ENCODE measurements around the gene SCUBE2.

Gene SCUBE2

GRCh38 chr11:9138133-9138453, 46.7 kb upstream of the SCUBE2 start:
- no peak overlapping the region for H3K9ac ChIP-seq
- H3K4me3 ChIP-seq (IDR thresholded peaks at IDR 0.05; ENCODE audit: insufficient read depth, low read depth, low read length): no peak overlapping the region
- peak; percentile 45 for TF ChIP-seq CTCF (conservative IDR thresholded peaks at IDR 0.05; ENCODE audit: low read depth, low read length)
- H3K79me2 ChIP-seq (ENCODE audit: insufficient read depth, low read depth): no peaks in the 10 kb centered on the region
- no peak overlapping the region for H3K27ac ChIP-seq
- H3K36me3 ChIP-seq (ENCODE audit: insufficient read depth): no peaks in the 10 kb centered on the region
- no peak overlapping the region for H3K4me2 ChIP-seq
- H4K20me1 ChIP-seq (ENCODE audit: insufficient read depth): no peaks in the 10 kb centered on the region
- no peaks in the 10 kb centered on the region for H3K27me3 ChIP-seq (ENCODE audit: insufficient read depth, low read depth)
- no peak overlapping the region for H2AFZ ChIP-seq (ENCODE audit: low read depth)
- H3K4me1 ChIP-seq (ENCODE audit: low read depth, poor library complexity, severe bottlenecking): peaks cover 3% of the 10 kb centered on the region

GRCh38 chr11:9137293-9138132, 46.1 kb upstream of the SCUBE2 start:
- Histone ChIP-seq H3K27ac (no peak overlapping the region), H3K27me3 (ENCODE audit: insufficient read depth, low read depth) (no peaks in the 10 kb centered on the region), H3K4me3 (IDR thresholded peaks at IDR 0.05; ENCODE audit: insufficient read depth, low read depth, low read length) (no peak overlapping the region), H4K20me1 (ENCODE audit: insufficient read depth) (no peaks in the 10 kb centered on the region), H3K9ac (no peak overlapping the region), H3K79me2 (ENCODE audit: insufficient read depth, low read depth) (no peaks in the 10 kb centered on the region), H2AFZ (ENCODE audit: low read depth) (no peak overlapping the region), H3K4me2 (no peak overlapping the region), H3K36me3 (ENCODE audit: insufficient read depth) (no peaks in the 10 kb centered on the region), H3K4me1 (ENCODE audit: low read depth, poor library complexity, severe bottlenecking) (peaks cover 3% of the 10 kb centered on the region)
- peak; percentile 90 for TF ChIP-seq CTCF (conservative IDR thresholded peaks at IDR 0.05; ENCODE audit: low read depth, low read length)

- no peak overlapping the region for H3K4me2 ChIP-seq
- no peak overlapping the region for H3K4me3 ChIP-seq (IDR thresholded peaks at IDR 0.05; ENCODE audit: insufficient read depth, low read depth, low read length)
- H3K4me1 ChIP-seq (ENCODE audit: low read depth, poor library complexity, severe bottlenecking): peaks cover 3% of the 10 kb centered on the region
- no peak overlapping the region for H3K9ac ChIP-seq
- no peak overlapping the region for H2AFZ ChIP-seq (ENCODE audit: low read depth)
- H3K27me3 ChIP-seq (ENCODE audit: insufficient read depth, low read depth): no peaks in the 10 kb centered on the region
- no peak for TF ChIP-seq CTCF (conservative IDR thresholded peaks at IDR 0.05; ENCODE audit: low read depth, low read length)
- H3K36me3 ChIP-seq (ENCODE audit: insufficient read depth): no peaks in the 10 kb centered on the region
- no peaks in the 10 kb centered on the region for H3K79me2 ChIP-seq (ENCODE audit: insufficient read depth, low read depth)
- no peaks in the 10 kb centered on the region for H4K20me1 ChIP-seq (ENCODE audit: insufficient read depth)
- no peak overlapping the region for H3K27ac ChIP-seq
Observed at GRCh38 chr11:9136741-9137140, 45.3 kb upstream of the SCUBE2 start.

GRCh38 chr11:9133956-9134355, 42.6 kb upstream of the SCUBE2 start:
- no peaks in the 10 kb centered on the region for H3K36me3 ChIP-seq (ENCODE audit: insufficient read depth)
- H4K20me1 ChIP-seq (ENCODE audit: insufficient read depth): no peaks in the 10 kb centered on the region
- no peak overlapping the region for H2AFZ ChIP-seq (ENCODE audit: low read depth)
- H3K79me2 ChIP-seq (ENCODE audit: insufficient read depth, low read depth): no peaks in the 10 kb centered on the region
- no peaks in the 10 kb centered on the region for H3K27me3 ChIP-seq (ENCODE audit: insufficient read depth, low read depth)
- no peak overlapping the region for H3K4me3 ChIP-seq (IDR thresholded peaks at IDR 0.05; ENCODE audit: insufficient read depth, low read depth, low read length)
- H3K9ac ChIP-seq: no peak overlapping the region
- no peak for TF ChIP-seq CTCF (conservative IDR thresholded peaks at IDR 0.05; ENCODE audit: low read depth, low read length)
- peaks cover 3% of the 10 kb centered on the region for H3K4me1 ChIP-seq (ENCODE audit: low read depth, poor library complexity, severe bottlenecking)
- no peak overlapping the region for H3K4me2 ChIP-seq
- no peak overlapping the region for H3K27ac ChIP-seq

All from KMS-11 (cell line).